Measurements from ENCODE around the gene SMOC2. TPM values are rescaled to one million over a fixed set of nuclear protein-coding genes. Genes with fewer than 3 reads are reported as not detected.

Gene SMOC2
- total RNA-seq, 6 experiments from 2014 or later, result 0.42 to 3.5 (median 1.2) TPM

DNA sequence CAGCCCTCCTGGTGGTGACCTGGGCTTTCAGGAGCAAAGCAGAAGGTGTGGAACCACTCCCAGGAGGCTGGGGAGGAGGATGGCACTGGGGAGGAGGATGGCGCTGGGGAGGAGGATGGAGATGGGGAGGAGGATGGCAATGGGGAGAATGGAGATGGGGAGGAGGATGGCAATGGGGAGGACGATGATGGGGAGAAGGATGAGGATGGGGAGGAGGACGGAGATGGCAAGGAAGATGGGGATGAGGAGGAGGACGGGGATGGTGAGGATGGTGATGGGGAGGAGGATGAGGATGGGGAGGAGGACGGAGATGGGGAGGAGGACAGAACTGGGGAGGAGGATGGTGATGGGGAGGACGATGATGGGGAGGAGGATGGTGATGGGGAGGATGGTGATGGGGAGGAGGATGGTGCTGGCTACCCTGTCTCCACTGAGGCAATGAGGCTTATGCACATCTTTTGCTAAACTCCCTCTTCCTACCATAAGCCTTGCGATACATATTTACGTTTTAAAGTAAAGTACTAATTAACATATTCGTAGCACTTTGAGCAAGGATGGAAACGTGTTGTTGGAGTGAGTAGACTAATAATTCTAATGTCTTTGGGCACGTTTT lies 7.4 kb downstream of the SMOC2 start:
- 61% methylated on average over 9 of the region's 11 CpGs for WGBS (ENCODE audit: insufficient coverage, low coverage, low lambda C conversion rate, missing lambda C conversion rate)
- H3K4me3 ChIP-seq, result no peak overlapping the region
- no peak overlapping the region for H3K27ac ChIP-seq
- no peaks in the 10 kb centered on the region for H3K9me3 ChIP-seq
- intact Hi-C loops (cut with DNase I), result no loop called here
- H3K4me1 ChIP-seq, result no peaks in the 10 kb centered on the region
- DNase-seq (no peak), ATAC-seq (no peak)
- H3K27me3 ChIP-seq, result no peaks in the 10 kb centered on the region
- H3K36me3 ChIP-seq, result no peaks in the 10 kb centered on the region
- TF ChIP-seq, protein P1, sequence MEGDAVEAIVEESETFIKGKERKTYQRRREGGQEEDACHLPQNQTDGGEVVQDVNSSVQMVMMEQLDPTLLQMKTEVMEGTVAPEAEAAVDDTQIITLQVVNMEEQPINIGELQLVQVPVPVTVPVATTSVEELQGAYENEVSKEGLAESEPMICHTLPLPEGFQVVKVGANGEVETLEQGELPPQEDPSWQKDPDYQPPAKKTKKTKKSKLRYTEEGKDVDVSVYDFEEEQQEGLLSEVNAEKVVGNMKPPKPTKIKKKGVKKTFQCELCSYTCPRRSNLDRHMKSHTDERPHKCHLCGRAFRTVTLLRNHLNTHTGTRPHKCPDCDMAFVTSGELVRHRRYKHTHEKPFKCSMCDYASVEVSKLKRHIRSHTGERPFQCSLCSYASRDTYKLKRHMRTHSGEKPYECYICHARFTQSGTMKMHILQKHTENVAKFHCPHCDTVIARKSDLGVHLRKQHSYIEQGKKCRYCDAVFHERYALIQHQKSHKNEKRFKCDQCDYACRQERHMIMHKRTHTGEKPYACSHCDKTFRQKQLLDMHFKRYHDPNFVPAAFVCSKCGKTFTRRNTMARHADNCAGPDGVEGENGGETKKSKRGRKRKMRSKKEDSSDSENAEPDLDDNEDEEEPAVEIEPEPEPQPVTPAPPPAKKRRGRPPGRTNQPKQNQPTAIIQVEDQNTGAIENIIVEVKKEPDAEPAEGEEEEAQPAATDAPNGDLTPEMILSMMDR (IDR thresholded peaks at IDR 0.05), result no peak
- TF ChIP-seq POLR2A (IDR thresholded peaks at IDR 0.05), result no peak

DNA sequence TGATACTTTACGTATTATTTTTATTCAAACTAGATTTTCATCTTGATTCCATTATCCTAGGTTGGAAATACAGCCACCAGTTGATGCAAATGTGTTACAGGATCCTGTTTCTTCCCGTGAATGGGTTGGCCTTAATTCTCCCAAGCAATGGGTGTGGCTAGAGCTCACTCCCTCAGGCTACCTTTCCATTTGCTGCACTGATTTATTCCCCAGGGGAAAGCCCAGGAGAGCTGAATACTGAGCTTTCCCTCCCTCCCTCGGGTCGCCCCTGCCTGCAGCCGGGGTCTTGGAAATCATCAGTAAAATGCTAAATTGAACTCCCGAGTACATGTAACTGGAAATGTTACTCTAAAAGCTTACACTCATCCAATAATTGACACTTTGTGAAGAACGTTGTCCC lies 9.9 kb downstream of the SMOC2 start:
- Histone ChIP-seq H3K36me3 (no peaks in the 10 kb centered on the region), H3K4me3 (no peak overlapping the region), H3K9me3 (no peaks in the 10 kb centered on the region), H3K27ac (no peak overlapping the region), H3K27me3 (no peaks in the 10 kb centered on the region), H3K4me1 (no peaks in the 10 kb centered on the region)
- no peak for DNase-seq
- 31% methylated on average over 6 of the region's 7 CpGs for WGBS (ENCODE audit: insufficient coverage, low coverage, low lambda C conversion rate, missing lambda C conversion rate)
- intact Hi-C loops (cut with DNase I), result no loop called here
- TF ChIP-seq POLR2A (IDR thresholded peaks at IDR 0.05), result no peak
- TF ChIP-seq, protein P1 (IDR thresholded peaks at IDR 0.05), result no peak
- no peak for ATAC-seq

DNA sequence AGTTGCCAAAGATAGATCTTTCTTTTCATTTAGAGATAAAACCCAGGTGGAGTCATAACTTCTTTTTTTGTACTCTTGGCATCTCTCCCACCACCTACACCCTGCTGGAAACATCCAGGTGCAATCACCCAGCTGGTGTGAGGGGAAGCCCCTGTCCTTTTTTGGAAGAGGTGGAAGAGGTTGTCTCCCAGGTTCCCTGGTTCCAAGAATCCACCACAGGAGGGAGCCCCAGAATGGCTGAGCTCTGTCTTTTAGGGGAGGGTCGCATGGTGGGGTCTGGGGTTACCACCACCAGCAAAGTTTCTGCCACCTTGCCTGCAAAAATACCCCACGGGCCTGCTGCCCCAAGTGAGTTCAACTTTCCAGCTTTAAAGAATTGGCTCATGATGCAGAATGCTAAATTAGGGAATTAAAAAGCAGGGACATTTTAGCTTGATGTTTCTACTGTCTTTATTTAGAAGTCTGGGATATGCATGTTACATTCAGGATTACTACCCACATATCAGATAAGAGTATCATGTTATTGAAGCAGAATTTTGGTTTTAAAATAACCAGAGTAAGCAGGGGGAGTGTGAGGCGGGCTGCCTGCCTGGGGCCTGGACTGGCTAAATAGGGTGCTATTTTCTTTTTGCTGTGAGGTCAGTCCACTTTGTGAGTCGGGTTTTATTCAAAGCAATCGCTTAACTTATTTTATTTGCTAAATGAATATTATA lies 11.0 kb downstream of the SMOC2 start:
- no peaks in the 10 kb centered on the region for H3K9me3 ChIP-seq
- ATAC-seq (no peak), DNase-seq (no peak)
- H3K27me3 ChIP-seq, result no peaks in the 10 kb centered on the region
- intact Hi-C loops (cut with DNase I), result no loop called here
- no peak overlapping the region for H3K4me3 ChIP-seq
- no peak for TF ChIP-seq POLR2A (IDR thresholded peaks at IDR 0.05)
- TF ChIP-seq, protein P1 (IDR thresholded peaks at IDR 0.05), result peak in 2 of 4 donors; percentile 11 to 25
- H3K36me3 ChIP-seq, result no peaks in the 10 kb centered on the region
- H3K4me1 ChIP-seq, result no peaks in the 10 kb centered on the region
- WGBS (ENCODE audit: insufficient coverage, low coverage, low lambda C conversion rate, missing lambda C conversion rate), result 44% methylated on average over 4 of the region's 5 CpGs
- H3K27ac ChIP-seq, result no peak overlapping the region

DNA sequence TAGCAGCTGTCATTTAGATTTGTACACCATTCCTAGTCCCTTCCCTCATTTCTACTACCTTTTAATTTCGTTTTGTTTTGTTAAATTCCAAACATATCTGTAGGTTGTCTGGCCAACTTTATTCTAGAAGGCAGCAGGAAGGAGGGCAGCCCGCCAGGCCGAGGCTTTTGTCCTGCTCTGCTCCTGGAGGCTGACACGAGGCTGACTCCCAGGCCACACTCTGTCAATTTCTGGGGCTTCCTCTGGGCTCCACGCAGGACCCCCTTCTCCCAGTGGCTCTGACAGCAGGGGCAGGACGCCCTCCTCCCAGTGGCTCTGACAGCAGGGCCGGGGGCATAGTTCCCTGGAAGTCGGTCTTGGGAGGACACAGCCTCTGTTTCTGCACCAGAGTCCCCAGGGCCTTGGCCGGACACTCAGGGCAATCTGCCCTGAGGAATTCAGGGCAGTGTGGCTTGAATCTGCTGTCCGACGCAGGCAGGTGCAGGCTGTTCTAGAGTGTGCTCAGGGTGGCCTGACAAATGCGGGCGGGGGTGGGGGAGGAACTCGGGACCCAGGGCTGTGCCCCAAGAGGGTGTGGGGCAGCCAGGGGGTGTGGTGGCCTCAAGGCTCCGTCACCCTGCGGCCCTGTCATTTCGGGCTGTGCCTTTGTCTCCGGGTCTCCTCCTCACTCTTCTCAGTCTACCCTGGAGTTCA lies 11.8 kb downstream of the SMOC2 start:
- no peak overlapping the region for H3K4me3 ChIP-seq
- no peaks in the 10 kb centered on the region for H3K36me3 ChIP-seq
- no peak for ATAC-seq
- DNase-seq, result no peak
- no peak overlapping the region for H3K27ac ChIP-seq
- H3K9me3 ChIP-seq, result no peaks in the 10 kb centered on the region
- TF ChIP-seq POLR2A (IDR thresholded peaks at IDR 0.05), result no peak
- TF ChIP-seq, protein P1 (IDR thresholded peaks at IDR 0.05), result no peak
- intact Hi-C loops (cut with DNase I), result no loop called here
- H3K4me1 ChIP-seq, result no peaks in the 10 kb centered on the region
- H3K27me3 ChIP-seq, result no peaks in the 10 kb centered on the region
- 43% methylated on average over 7 of the region's 18 CpGs for WGBS (ENCODE audit: insufficient coverage, low coverage, low lambda C conversion rate, missing lambda C conversion rate)
